K562 (cell line): Measurements from ENCODE around the gene ZFYVE28. TPM values are rescaled to one million over a fixed set of nuclear protein-coding genes. Genes with fewer than 3 reads are reported as not detected.

Experiments
- ATAC-seq: fragments of 200-7000 bp; cut with Tn5 transposase; 3 replicates; pipeline ENCODE4 v1.9.1; 2020; ENCODE audit warnings: moderate library complexity
- BruUV-seq: library from RNA; stranded (reverse); fragments of 400-500 nt; replicated peaks from 2 replicates; lab custom pipeline; 2021; lab: Mats Ljungman, UMichigan
- CTCF ChIA-PET: fragments of 300-600 bp; formaldehyde crosslinking; extraction: SDS; loops from one replicate; lab custom pipeline; 2021; ENCODE audit warnings: low intra/inter-chr PET ratio; lab: Yijun Ruan, JAX
- POLR2A ChIA-PET: fragments of 300-600, 350-650 bp; sonication (Branson Sonifier 250); formaldehyde crosslinking; extraction: SDS; loops from one replicate; lab custom pipeline; 2021; ENCODE audit warnings: antibody characterized with exemption, inconsistent platforms; lab: Yijun Ruan, JAX
- DNase-seq, 4 experiments: peaks; one replicate each; pipeline versions ENCODE4 v3.0.0 to v3.0.0-alpha.2; 2011 to 2018; ENCODE audit warnings: low spot score in 3 of 4, mixed read lengths in 3 of 4; ENCODE audit errors: extremely low read depth in 1 of 4
- FAIRE-seq: peaks from 2 replicates; lab custom pipeline; 2011; peaks lifted over from hg19 to GRCh38; lab: Jason Lieb, UNC
- H2AFZ ChIP-seq: 2 replicates; pipeline ENCODE4 v1.6.0; 2011; ENCODE audit warnings: low read depth, low read length, control low read depth, inconsistent platforms
- H3K27ac ChIP-seq: fragments of 200-600 bp; 3 replicates; pipeline ENCODE4 v1.8.0; 2011; ENCODE audit warnings: low read depth, mild to moderate bottlenecking, control low read depth, inconsistent platforms, low read length, moderate library complexity, mixed read lengths; ENCODE audit errors: extremely low read depth
- H3K27me3 ChIP-seq, 2 experiments: fragments of 300-600 bp in 1 of 2; 2 replicates in 1 of 2; 3 replicates in 1 of 2; pipeline versions ENCODE4 v1.6.0 to v1.8.0; 2011; ENCODE audit warnings: inconsistent platforms in 2 of 2, low read length in 2 of 2, mild to moderate bottlenecking in 1 of 2, mixed read lengths in 1 of 2, moderate library complexity in 1 of 2; ENCODE audit not compliant: control insufficient read depth in 2 of 2, insufficient read depth in 2 of 2
- H3K36me3 ChIP-seq: fragments of 300-600 bp; 3 replicates; pipeline ENCODE4 v1.8.0; 2011; ENCODE audit warnings: mild to moderate bottlenecking, low read length, inconsistent platforms; ENCODE audit not compliant: control insufficient read depth, insufficient read depth
- H3K4me1 ChIP-seq, 2 experiments: fragments of 200-600 bp in 1 of 2; replicated peaks in 1 of 2; 2 replicates in 1 of 2; 3 replicates in 1 of 2; pipeline versions ENCODE4 v1.5.1 to v1.8.0; 2011; ENCODE audit warnings: inconsistent platforms in 2 of 2, low read length in 2 of 2, mild to moderate bottlenecking in 1 of 2, mixed read lengths in 1 of 2, moderate library complexity in 1 of 2; ENCODE audit not compliant: control insufficient read depth in 2 of 2, insufficient read depth in 2 of 2
- H3K4me2 ChIP-seq: 2 replicates; pipeline ENCODE4 v1.6.1; 2011; ENCODE audit warnings: low read length, control low read depth, inconsistent platforms, mixed read lengths; ENCODE audit not compliant: insufficient read depth
- H3K4me3 ChIP-seq: fragments of 200-600 bp; sonication (generic), shearing (Covaris generic); 2 replicates; pipeline ENCODE4 v1.5.1; 2016; ENCODE audit warnings: control low read depth, inconsistent platforms
- H3K79me2 ChIP-seq: fragments of 200-600 bp; 3 replicates; pipeline ENCODE4 v1.8.0; 2011; ENCODE audit warnings: low read length, inconsistent platforms; ENCODE audit not compliant: control insufficient read depth, insufficient read depth
- H3K9ac ChIP-seq, 2 experiments: 2 replicates each; pipeline versions ENCODE4 v1.6.0 to v1.6.1; 2011; ENCODE audit warnings: low read depth in 2 of 2, low read length in 2 of 2, control low read depth in 1 of 2, inconsistent platforms in 1 of 2, mild to moderate bottlenecking in 1 of 2, mixed read lengths in 1 of 2; ENCODE audit not compliant: insufficient read depth in 1 of 2
- H3K9me1 ChIP-seq: one replicate; pipeline ENCODE4 v1.6.0; 2011; ENCODE audit warnings: inconsistent platforms, mild to moderate bottlenecking, low read length, moderate library complexity; ENCODE audit not compliant: control insufficient read depth, insufficient read depth
- H3K9me3 ChIP-seq: replicated peaks from 2 replicates; pipeline ENCODE4 v1.5.1; 2011; ENCODE audit warnings: low read depth, low read length, inconsistent platforms; ENCODE audit not compliant: control insufficient read depth, insufficient read depth
- H4K20me1 ChIP-seq: replicated peaks from 2 replicates; pipeline ENCODE4 v1.6.1; 2011; ENCODE audit warnings: low read length, inconsistent platforms, mixed read lengths; ENCODE audit not compliant: control insufficient read depth, insufficient read depth
- KDM4B ChIP-seq, 2 experiments: fragments of 450-650 bp in 1 of 2; sonication (generic) in 1 of 2; IDR thresholded peaks; 2 replicates each; pipeline ENCODE4 v1.6.1; 2016 to 2017; ENCODE audit warnings: borderline replicate concordance in 2 of 2, antibody characterized with exemption in 1 of 2, low read depth in 1 of 2, mild to moderate bottlenecking in 1 of 2
- KLF1 ChIP-seq: fragments of 450-650 bp; IDR thresholded peaks from 2 replicates; pipeline ENCODE4 v1.6.1; 2016; ENCODE audit warnings: missing genetic modification characterization, missing compliant biosample characterization
- L3MBTL2 ChIP-seq: fragments of 450-650 bp; IDR thresholded peaks from 2 replicates; pipeline ENCODE4 v1.6.1; 2016; ENCODE audit warnings: mild to moderate bottlenecking, moderate library complexity
- MEIS2 ChIP-seq: fragments of 450-650 bp; IDR thresholded peaks from 2 replicates; pipeline ENCODE4 v1.6.1; 2014; ENCODE audit warnings: mild to moderate bottlenecking; ENCODE audit not compliant: partially characterized antibody
- MYNN ChIP-seq, 2 experiments: sonication (generic); formaldehyde crosslinking in 1 of 2; IDR thresholded peaks; 2 replicates each; pipeline versions ENCODE4 v1.5.0 to v1.6.1; 2016 to 2020; ENCODE audit warnings: antibody characterized with exemption in 1 of 2, missing genetic modification reagents in 1 of 2
- RBM22 ChIP-seq: fragments of 200-400 bp; formaldehyde crosslinking; IDR thresholded peaks from 2 replicates; pipeline ENCODE4 v1.6.1; 2018; ENCODE audit warnings: low read length, low read depth; ENCODE audit not compliant: poor library complexity, severe bottlenecking
- TAF1 ChIP-seq: IDR thresholded peaks from 2 replicates; pipeline ENCODE4 v1.6.1; 2011; ENCODE audit warnings: mild to moderate bottlenecking, low read length, moderate library complexity; ENCODE audit not compliant: insufficient read depth, control insufficient read depth, severe bottlenecking; ENCODE audit errors: extremely low read depth
- TGIF2 ChIP-seq: sonication (generic); formaldehyde crosslinking; IDR thresholded peaks from 2 replicates; pipeline ENCODE4 v1.8.1; 2022; ENCODE audit warnings: mild to moderate bottlenecking, missing genetic modification reagents, moderate library complexity
- ZNF232 ChIP-seq: sonication (generic); formaldehyde crosslinking; IDR thresholded peaks from 2 replicates; pipeline ENCODE4 v1.8.0; 2022; ENCODE audit warnings: mild to moderate bottlenecking, missing genetic modification reagents
- ZNF316 ChIP-seq: fragments of 450-650 bp; IDR thresholded peaks from 2 replicates; pipeline ENCODE4 v1.6.1; 2016
- ZNF707 ChIP-seq: fragments of 250-450 bp; sonication (Bioruptor Pico); conservative IDR thresholded peaks from 2 replicates; pipeline ENCODE4 v1.8.0; 2022; ENCODE audit warnings: inconsistent platforms, mild to moderate bottlenecking, moderate library complexity
- ZNF76 ChIP-seq: fragments of 250-450 bp; sonication (Bioruptor Pico); IDR thresholded peaks from 2 replicates; pipeline ENCODE4 v1.4.0; 2020; ENCODE audit warnings: mild to moderate bottlenecking, moderate library complexity, borderline replicate concordance
- WGBS: fragments of 100-300 bp; shearing (Covaris generic); methylation state at CpG from one replicate; pipeline ENCODE4 v1.1.6; 2016; ENCODE audit warnings: low coverage, mixed read lengths; ENCODE audit not compliant: insufficient coverage; ENCODE audit errors: missing lambda C conversion rate; 5-methylcytosine and 5-hydroxymethylcytosine counted together
- in situ Hi-C: fragments of 300-500 bp; cut with MboI; formaldehyde crosslinking; loops from 4 replicates; pipeline ENCODE4 v1.15.0; 2018; ENCODE audit warnings: inconsistent platforms, mixed read lengths
- intact Hi-C: fragments of 100-400 bp; cut with micrococcal nuclease; formaldehyde crosslinking; loops from 2 replicates; pipeline ENCODE4 v1.14.2; 2022
- polyA plus RNA-seq, 8 experiments: library from polyadenylated mRNA; depleted of rRNA in 4 of 8; stranded (reverse) in 5 of 8; unstranded in 3 of 8; fragments of >200 nt; fragmentation: Nextera tagmentation in 2 of 8; fragmentation: Illumina TruSeq in 1 of 8; extraction: Ambion mirVana in 2 of 8; extraction: Trizol in 1 of 8; gene quantifications; 2 replicates each; pipeline versions ENCODE4 v1.2.1 to v1.2.3, GENCODE V29; 2011 to 2014; ENCODE audit warnings: inconsistent platforms in 1 of 8, missing spikeins in 1 of 8
- total RNA-seq, 7 experiments: library from RNA; depleted of rRNA in 6 of 7; stranded (reverse); fragments of >200 nt in 6 of 7; fragmentation: Illumina TruSeq in 2 of 7; extraction: Trizol in 2 of 7; gene quantifications; 2 replicates each; pipeline versions ENCODE4 v1.2.1 to v1.2.3, GENCODE V29; 2011 to 2021; ENCODE audit warnings: low replicate concordance in 1 of 7
- TF ChIP-seq, protein P1 (sequence below): fragments of 450-650 bp; formaldehyde crosslinking; IDR thresholded peaks from 2 replicates; pipeline ENCODE4 v1.4.0; 2020; ENCODE audit warnings: mild to moderate bottlenecking, moderate library complexity
- TF ChIP-seq, protein P2 (sequence below): fragments of 450-650 bp; formaldehyde crosslinking; IDR thresholded peaks from 2 replicates; pipeline ENCODE4 v1.4.0; 2022; ENCODE audit warnings: missing genetic modification characterization
- TF ChIP-seq, protein P3 (sequence below), 2 experiments: fragments of 450-650 bp in 1 of 2; IDR thresholded peaks; 2 replicates each; pipeline ENCODE4 v1.6.1; 2011 to 2017; ENCODE audit warnings: low read depth in 2 of 2, antibody characterized with exemption in 1 of 2, borderline replicate concordance in 1 of 2, low read length in 1 of 2, mild to moderate bottlenecking in 1 of 2, mixed read lengths in 1 of 2; ENCODE audit not compliant: control insufficient read depth in 1 of 2

The ZFYVE28 gene
- total and polyA plus RNA-seq, 9 of the 15 experiments (the other 6 are each of a cell fraction or from before 2014, with no cell fraction given): 1.3 to 24.8 (median 8.9) TPM

DNA sequence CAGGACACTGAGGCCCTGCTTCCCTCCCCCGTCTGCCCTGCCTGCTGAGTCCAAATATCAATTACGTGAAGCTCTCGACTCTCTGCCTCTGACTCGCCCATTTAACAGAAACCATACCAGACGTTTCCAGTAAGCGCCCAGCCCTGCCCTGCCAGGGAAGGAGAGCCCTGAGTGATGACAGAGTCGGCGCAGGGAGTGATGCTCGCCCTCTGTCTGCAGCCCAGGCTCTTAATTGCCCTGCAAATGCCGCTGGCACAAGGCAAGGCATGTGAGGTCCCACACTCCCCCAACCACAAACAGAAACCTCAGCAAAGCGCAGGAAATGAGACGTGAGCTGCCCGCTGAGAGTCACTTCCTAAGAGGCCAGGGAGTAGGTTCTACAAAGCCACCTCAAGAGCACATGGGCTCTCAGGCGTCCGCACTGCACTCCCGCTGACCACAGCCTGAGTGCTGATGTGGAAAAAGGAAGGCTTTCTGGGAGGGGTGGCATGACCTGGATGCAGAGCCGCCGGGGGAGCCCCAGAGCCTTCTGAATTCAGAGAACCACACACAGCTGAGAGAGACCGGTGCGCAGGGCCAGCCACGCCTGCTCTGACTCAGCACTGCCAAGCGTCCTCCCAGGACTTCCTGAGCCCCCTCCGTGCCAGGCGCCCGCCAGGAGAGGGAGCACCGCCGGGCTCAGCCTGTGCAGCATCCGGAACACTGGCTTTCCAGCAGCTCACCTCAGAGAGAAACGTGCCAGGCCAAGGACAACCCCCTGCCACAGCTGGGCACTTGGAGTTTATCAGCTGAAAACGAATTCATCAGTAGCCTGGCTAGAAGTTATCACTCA lies 5.3 kb downstream of the ZFYVE28 start:
- POLR2A ChIA-PET: interaction anchor here (0.6 to 1.7 kb wide), 6 partner anchors 10 to 1631 kb away, joined by 3 to 18 read pairs (median 3); no protein-coding TSS in a partner anchor
- CTCF ChIA-PET: no interaction called here
- no peaks in the 10 kb centered on the region; the same call in 1 of the 2 replicates for H4K20me1 ChIP-seq
- H3K4me2 ChIP-seq: peak overlapping the region; percentile 82
- H3K9me1 ChIP-seq: no peaks in the 10 kb centered on the region
- no TSS peak for BruUV-seq
- peak overlapping the region; percentile 37 for H3K4me3 ChIP-seq
- H2AFZ ChIP-seq: peak overlapping the region; percentile 74
- intact Hi-C loops: loop anchor here (10.0 kb wide), 1 partner anchor 168 kb away; the partner anchor contains the start of genes HAUS3 and POLN
- peaks cover 59 to 72% of the 10 kb centered on the region in 2 experiments for H3K4me1 ChIP-seq
- FAIRE-seq: peak; percentile 82
- peak overlapping the region; percentile 69 to 86 for H3K9ac ChIP-seq
- WGBS: 2% methylated on average over 24 of the region's 30 CpGs
- H3K36me3 ChIP-seq: no peaks in the 10 kb centered on the region
- peak overlapping the region; percentile 84 for H3K27ac ChIP-seq
- H3K9me3 ChIP-seq: no peaks in the 10 kb centered on the region
- in situ Hi-C loops: no loop called here
- ATAC-seq: peak; percentile 78
- peak; percentile 77 to 87 (median 78) for DNase-seq
- peaks cover 98% of the 10 kb centered on the region for H3K79me2 ChIP-seq
- no peaks in the 10 kb centered on the region for H3K27me3 ChIP-seq
- no peak for TF ChIP-seq ZNF707 (CRISPR knock-in tag)
- peak; percentile 84 for TF ChIP-seq ZNF316
- TF ChIP-seq ZNF232 (CRISPR knock-in tag): no peak
- TF ChIP-seq RBM22: no peak
- TF ChIP-seq, protein P1, sequence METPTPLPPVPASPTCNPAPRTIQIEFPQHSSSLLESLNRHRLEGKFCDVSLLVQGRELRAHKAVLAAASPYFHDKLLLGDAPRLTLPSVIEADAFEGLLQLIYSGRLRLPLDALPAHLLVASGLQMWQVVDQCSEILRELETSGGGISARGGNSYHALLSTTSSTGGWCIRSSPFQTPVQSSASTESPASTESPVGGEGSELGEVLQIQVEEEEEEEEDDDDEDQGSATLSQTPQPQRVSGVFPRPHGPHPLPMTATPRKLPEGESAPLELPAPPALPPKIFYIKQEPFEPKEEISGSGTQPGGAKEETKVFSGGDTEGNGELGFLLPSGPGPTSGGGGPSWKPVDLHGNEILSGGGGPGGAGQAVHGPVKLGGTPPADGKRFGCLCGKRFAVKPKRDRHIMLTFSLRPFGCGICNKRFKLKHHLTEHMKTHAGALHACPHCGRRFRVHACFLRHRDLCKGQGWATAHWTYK: peak; percentile 55; the same call in 1 of the 2 replicates
- TF ChIP-seq TAF1: peak; percentile 50
- TF ChIP-seq, protein P2, sequence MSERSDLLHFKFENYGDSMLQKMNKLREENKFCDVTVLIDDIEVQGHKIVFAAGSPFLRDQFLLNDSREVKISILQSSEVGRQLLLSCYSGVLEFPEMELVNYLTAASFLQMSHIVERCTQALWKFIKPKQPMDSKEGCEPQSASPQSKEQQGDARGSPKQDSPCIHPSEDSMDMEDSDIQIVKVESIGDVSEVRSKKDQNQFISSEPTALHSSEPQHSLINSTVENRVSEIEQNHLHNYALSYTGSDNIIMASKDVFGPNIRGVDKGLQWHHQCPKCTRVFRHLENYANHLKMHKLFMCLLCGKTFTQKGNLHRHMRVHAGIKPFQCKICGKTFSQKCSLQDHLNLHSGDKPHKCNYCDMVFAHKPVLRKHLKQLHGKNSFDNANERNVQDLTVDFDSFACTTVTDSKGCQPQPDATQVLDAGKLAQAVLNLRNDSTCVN: no peak
- TF ChIP-seq MYNN (IDR thresholded peaks at IDR 0.05): peak; percentile 92
- no peak for TF ChIP-seq MYNN (CRISPR knock-in tag; IDR thresholded peaks at IDR 0.05)
- TF ChIP-seq KDM4B (IDR thresholded peaks at IDR 0.05; ENCODE audit: borderline replicate concordance in 2 of 2, low read depth in 1 of 2): no peak
- TF ChIP-seq MEIS2: peak; percentile 26
- TF ChIP-seq, protein P3, sequence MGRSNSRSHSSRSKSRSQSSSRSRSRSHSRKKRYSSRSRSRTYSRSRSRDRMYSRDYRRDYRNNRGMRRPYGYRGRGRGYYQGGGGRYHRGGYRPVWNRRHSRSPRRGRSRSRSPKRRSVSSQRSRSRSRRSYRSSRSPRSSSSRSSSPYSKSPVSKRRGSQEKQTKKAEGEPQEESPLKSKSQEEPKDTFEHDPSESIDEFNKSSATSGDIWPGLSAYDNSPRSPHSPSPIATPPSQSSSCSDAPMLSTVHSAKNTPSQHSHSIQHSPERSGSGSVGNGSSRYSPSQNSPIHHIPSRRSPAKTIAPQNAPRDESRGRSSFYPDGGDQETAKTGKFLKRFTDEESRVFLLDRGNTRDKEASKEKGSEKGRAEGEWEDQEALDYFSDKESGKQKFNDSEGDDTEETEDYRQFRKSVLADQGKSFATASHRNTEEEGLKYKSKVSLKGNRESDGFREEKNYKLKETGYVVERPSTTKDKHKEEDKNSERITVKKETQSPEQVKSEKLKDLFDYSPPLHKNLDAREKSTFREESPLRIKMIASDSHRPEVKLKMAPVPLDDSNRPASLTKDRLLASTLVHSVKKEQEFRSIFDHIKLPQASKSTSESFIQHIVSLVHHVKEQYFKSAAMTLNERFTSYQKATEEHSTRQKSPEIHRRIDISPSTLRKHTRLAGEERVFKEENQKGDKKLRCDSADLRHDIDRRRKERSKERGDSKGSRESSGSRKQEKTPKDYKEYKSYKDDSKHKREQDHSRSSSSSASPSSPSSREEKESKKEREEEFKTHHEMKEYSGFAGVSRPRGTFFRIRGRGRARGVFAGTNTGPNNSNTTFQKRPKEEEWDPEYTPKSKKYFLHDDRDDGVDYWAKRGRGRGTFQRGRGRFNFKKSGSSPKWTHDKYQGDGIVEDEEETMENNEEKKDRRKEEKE (IDR thresholded peaks at IDR 0.05; ENCODE audit: borderline replicate concordance in 1 of 2, control insufficient read depth in 1 of 2, low read depth in 2 of 2, low read length in 1 of 2): no peak
- no peak for TF ChIP-seq TGIF2 (CRISPR knock-in tag)
- peak; percentile 57; the same call in 1 of the 2 replicates for TF ChIP-seq L3MBTL2
- TF ChIP-seq ZNF76 (CRISPR knock-in tag): no peak
- TF ChIP-seq KLF1 (tag): no peak
